Head of caudate nucleus (tissue), 42 donors: ENCODE measurements around the gene ZWILCH.
"Not testable (repeated sequence)": the region's sequence is repeated elsewhere in the genome, so short reads cannot be mapped to it uniquely, and the experiment has no call there.

ENCODE experiments used
- DNase-seq, 42 donors: peaks; one replicate each; pipeline versions ENCODE4 v3.0.0 to v3.0.0-alpha.2; 2020 to 2021; ENCODE audit warnings: mixed read lengths in 7 of 42
- intact Hi-C: fragments of 100-400 bp; cut with DNase I; formaldehyde crosslinking; loops from one replicate; pipeline ENCODE4 v1.15.0; 2022

ZWILCH gene

GRCh38 chr15:66483131-66483566 is 22.0 kb upstream of the ZWILCH start:
- intact Hi-C loops, result no loop called here
- no peak for DNase-seq

GRCh38 chr15:66484539-66485112 is 20.5 kb upstream of the ZWILCH start:
- intact Hi-C loops, result no loop called here
- no peak for DNase-seq

- intact Hi-C loops, result no loop called here
- DNase-seq, result no peak
Observed at GRCh38 chr15:66486887-66487286, 18.2 kb upstream of the ZWILCH start.

- intact Hi-C loops, result no loop called here
- no peak for DNase-seq
Observed at GRCh38 chr15:66488525-66488924, 16.6 kb upstream of the ZWILCH start.

GRCh38 chr15:66489179-66489791 is 15.8 kb upstream of the ZWILCH start:
- DNase-seq, result no peak
- intact Hi-C loops, result no loop called here

GRCh38 chr15:66491846-66492245 is 13.3 kb upstream of the ZWILCH start:
- no peak for DNase-seq
- intact Hi-C loops, result no loop called here

GRCh38 chr15:66494262-66494661 is 10.9 kb upstream of the ZWILCH start:
- no peak for DNase-seq
- intact Hi-C loops, result no loop called here

- DNase-seq, result peak in 1 of 42 donors; percentile 17
- intact Hi-C loops, result loop anchor here (2.0 kb wide), 1 partner anchor 110 kb away; the partner anchor contains the start of gene MAP2K1
Observed at GRCh38 chr15:66496951-66497501, 8.1 kb upstream of the ZWILCH start.

- DNase-seq, result peak; percentile 92 to 99 (median 97)
- intact Hi-C loops, result loop anchor here (2.0 kb wide), 1 partner anchor 111 kb away; the partner anchor contains the start of gene MAP2K1
Observed at GRCh38 chr15:66497502-66498455, 7.3 kb upstream of the ZWILCH start, which contains the start of gene SNAPC5. TSS of gene SNAPC5 (minus strand) at chr15:66497762. CDS start at chr15:66497731, 31 bp downstream.

- no peak for DNase-seq
- intact Hi-C loops, result no loop called here
Observed at GRCh38 chr15:66498501-66499386, 6.4 kb upstream of the ZWILCH start.

GRCh38 chr15:66500346-66500745 is 4.8 kb upstream of the ZWILCH start:
- intact Hi-C loops, result not testable (repeated sequence)
- peak in 1 of 42 donors; percentile 28 for DNase-seq

GRCh38 chr15:66502491-66502890 is 2.6 kb upstream of the ZWILCH start:
- DNase-seq, result peak in 1 of 42 donors; percentile 23
- intact Hi-C loops, result no loop called here

- intact Hi-C loops, result not testable (repeated sequence)
Observed at GRCh38 chr15:66503041-66503648, 2.0 kb upstream of the ZWILCH start.

GRCh38 chr15:66503780-66504562 is 1.2 kb upstream of the ZWILCH start:
- intact Hi-C loops, result no loop called here
- peak in 1 of 42 donors; percentile 37 for DNase-seq

More at GRCh38 chr15:66503041-66503648, 2.0 kb upstream of the ZWILCH start:
- peak in 1 of 42 donors; percentile 24 for DNase-seq

GRCh38 chr15:66505430-66505811 is 295 bp downstream of the ZWILCH start:
- intact Hi-C loops, result no loop called here
- no peak for DNase-seq

GRCh38 chr15:66505818-66506217 is 692 bp downstream of the ZWILCH start:
- DNase-seq, result peak in 1 of 42 donors; percentile 10
- intact Hi-C loops, result no loop called here

- no peak for DNase-seq
- intact Hi-C loops, result no loop called here
Observed at GRCh38 chr15:66508293-66508883, 3.3 kb downstream of the ZWILCH start.
